Measurements from ENCODE around the gene PLK3. TPM values are rescaled to one million over a fixed set of nuclear protein-coding genes. Genes with fewer than 3 reads are reported as not detected.

The PLK3 gene
- total and polyA plus RNA-seq, 9 of the 15 experiments (the other 6 are each of a cell fraction or from before 2014, with no cell fraction given), result 0.52 to 22.7 (median 11.0) TPM

GRCh38 chr1:44803312-44804095, 3.3 kb downstream of the PLK3 start:
- BruUV-seq (replicated peaks), result no TSS peak
- FAIRE-seq (no peak), ATAC-seq (no peak), DNase-seq (ENCODE audit: extremely low read depth in 1 of 4, low spot score in 3 of 4) (no peak)
- in situ Hi-C loops (cut with MboI), result loop anchor here (10.0 kb wide), 1 partner anchor 691 kb away; the partner anchor contains the start of gene TESK2
- Histone ChIP-seq H3K4me1 (replicated peaks in 1 of 2; ENCODE audit: control insufficient read depth in 2 of 2, insufficient read depth in 2 of 2, low read length in 2 of 2) (peaks cover 44 to 83% of the 10 kb centered on the region in 2 experiments), H4K20me1 (replicated peaks; ENCODE audit: control insufficient read depth, insufficient read depth, low read length) (no peaks in the 10 kb centered on the region), H3K9me1 (ENCODE audit: control insufficient read depth, insufficient read depth, low read length) (peaks cover 5% of the 10 kb centered on the region), H3K4me3 (no peak overlapping the region), H3K79me2 (ENCODE audit: control insufficient read depth, insufficient read depth, low read length) (peaks cover 23% of the 10 kb centered on the region), H3K27ac (ENCODE audit: extremely low read depth, low read depth, low read length) (no peak overlapping the region), H3K27me3 (ENCODE audit: control insufficient read depth in 2 of 2, insufficient read depth in 2 of 2, low read length in 2 of 2) (no peaks in the 10 kb centered on the region; a peak in 1 of 5 replicates), H2AFZ (ENCODE audit: low read depth, low read length) (no peak overlapping the region), H3K9me3 (replicated peaks; ENCODE audit: control insufficient read depth, insufficient read depth, low read depth, low read length) (no peaks in the 10 kb centered on the region), H3K36me3 (ENCODE audit: control insufficient read depth, insufficient read depth, low read length) (peaks cover 52% of the 10 kb centered on the region), H3K9ac (ENCODE audit: insufficient read depth in 1 of 2, low read depth in 2 of 2, low read length in 2 of 2) (peak overlapping the region in 1 of 2 experiments; percentile 23; a peak in 2 of 4 replicates), H3K4me2 (ENCODE audit: insufficient read depth, low read length) (no peak overlapping the region)
- WGBS (ENCODE audit: insufficient coverage, low coverage, missing lambda C conversion rate), result 95% methylated on average over 13 of the region's 13 CpGs
- TF ChIP-seq ZNF655 (CRISPR knock-in tag; IDR thresholded peaks at IDR 0.05) (no peak), NCOA6 (IDR thresholded peaks at IDR 0.05) (no peak), CBX3 (IDR thresholded peaks at IDR 0.05; ENCODE audit: borderline replicate concordance in 1 of 2, low read length in 2 of 2) (no peak), BCOR (IDR thresholded peaks at IDR 0.05) (no peak), CEBPG (CRISPR knock-in tag; IDR thresholded peaks at IDR 0.05) (no peak), CEBPG (tag; conservative IDR thresholded peaks at IDR 0.05 in 1 of 2, IDR thresholded peaks at IDR 0.05 in 1 of 2) (no peak), POLR2G (IDR thresholded peaks at IDR 0.05; ENCODE audit: low read depth, low read length) (peak; percentile 37), CHD2 (IDR thresholded peaks at IDR 0.05; ENCODE audit: low read depth, low read length) (no peak), HMGN3 (IDR thresholded peaks at IDR 0.05; ENCODE audit: borderline replicate concordance, extremely low read depth, insufficient read length, low read depth, low read length) (no peak), ZC3H4 (CRISPR knock-in tag; IDR thresholded peaks at IDR 0.05; ENCODE audit: borderline replicate concordance) (0 out of 2 replicates have a peak, but pooled peaks have one; percentile 45)
- CTCF ChIA-PET (ENCODE audit: low intra/inter-chr PET ratio), result no interaction called here
- intact Hi-C loops (cut with micrococcal nuclease), result loop anchor here (10.0 kb wide), 1 partner anchor 169 kb away; no protein-coding TSS in a partner anchor
- POLR2A ChIA-PET, result interaction anchor here (0.6 to 16.9 kb wide), 9 partner anchors 9 to 82 kb away, joined by 3 to 594 read pairs (median 4); partner anchors contain the start of gene BEST4
